Nephron progenitor cell (in vitro differentiated cells): Measurements from ENCODE around the gene KIF3A.

ENCODE experiments used
- DNase-seq: peaks from one replicate; pipeline ENCODE4 v3.0.0; 2021
- H3K27ac Mint-ChIP-seq: 2 replicates; pipeline ENCODE4 v1.8.0; 2021; ENCODE audit warnings: mild to moderate bottlenecking, moderate library complexity, mixed read lengths
- H3K27me3 Mint-ChIP-seq: 2 replicates; pipeline ENCODE4 v1.8.0; 2021; ENCODE audit warnings: mild to moderate bottlenecking, low read depth, mixed read lengths; ENCODE audit not compliant: poor library complexity
- H3K36me3 Mint-ChIP-seq: 2 replicates; pipeline ENCODE4 v1.8.0; 2021; ENCODE audit warnings: low read depth, mixed read lengths
- H3K4me1 Mint-ChIP-seq: 2 replicates; pipeline ENCODE4 v1.8.0; 2021; ENCODE audit warnings: mixed read lengths
- H3K4me3 Mint-ChIP-seq: 2 replicates; pipeline ENCODE4 v1.8.0; 2021; ENCODE audit warnings: mild to moderate bottlenecking, moderate library complexity, mixed read lengths
- H3K9me3 Mint-ChIP-seq: 2 replicates; pipeline ENCODE4 v1.8.0; 2021; ENCODE audit warnings: mild to moderate bottlenecking, moderate library complexity, mixed read lengths
- TF ChIP-seq, protein P1 (sequence below): fragments of 200-600 bp; sonication (generic); IDR thresholded peaks from 2 replicates; pipeline ENCODE4 v1.5.0; 2021; ENCODE audit warnings: antibody characterized with exemption

The KIF3A gene

GRCh38 chr5:132677191-132677590 lies 60.2 kb downstream of the KIF3A start:
- no peak for DNase-seq
- no peaks in the 10 kb centered on the region for H3K9me3 Mint-ChIP-seq
- H3K36me3 Mint-ChIP-seq, result no peaks in the 10 kb centered on the region
- peaks cover 15% of the 10 kb centered on the region for H3K27me3 Mint-ChIP-seq
- TF ChIP-seq, protein P1, sequence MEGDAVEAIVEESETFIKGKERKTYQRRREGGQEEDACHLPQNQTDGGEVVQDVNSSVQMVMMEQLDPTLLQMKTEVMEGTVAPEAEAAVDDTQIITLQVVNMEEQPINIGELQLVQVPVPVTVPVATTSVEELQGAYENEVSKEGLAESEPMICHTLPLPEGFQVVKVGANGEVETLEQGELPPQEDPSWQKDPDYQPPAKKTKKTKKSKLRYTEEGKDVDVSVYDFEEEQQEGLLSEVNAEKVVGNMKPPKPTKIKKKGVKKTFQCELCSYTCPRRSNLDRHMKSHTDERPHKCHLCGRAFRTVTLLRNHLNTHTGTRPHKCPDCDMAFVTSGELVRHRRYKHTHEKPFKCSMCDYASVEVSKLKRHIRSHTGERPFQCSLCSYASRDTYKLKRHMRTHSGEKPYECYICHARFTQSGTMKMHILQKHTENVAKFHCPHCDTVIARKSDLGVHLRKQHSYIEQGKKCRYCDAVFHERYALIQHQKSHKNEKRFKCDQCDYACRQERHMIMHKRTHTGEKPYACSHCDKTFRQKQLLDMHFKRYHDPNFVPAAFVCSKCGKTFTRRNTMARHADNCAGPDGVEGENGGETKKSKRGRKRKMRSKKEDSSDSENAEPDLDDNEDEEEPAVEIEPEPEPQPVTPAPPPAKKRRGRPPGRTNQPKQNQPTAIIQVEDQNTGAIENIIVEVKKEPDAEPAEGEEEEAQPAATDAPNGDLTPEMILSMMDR, result no peak
- H3K4me3 Mint-ChIP-seq, result no peak overlapping the region
- no peak overlapping the region for H3K27ac Mint-ChIP-seq
- H3K4me1 Mint-ChIP-seq, result peaks cover 4% of the 10 kb centered on the region

DNA sequence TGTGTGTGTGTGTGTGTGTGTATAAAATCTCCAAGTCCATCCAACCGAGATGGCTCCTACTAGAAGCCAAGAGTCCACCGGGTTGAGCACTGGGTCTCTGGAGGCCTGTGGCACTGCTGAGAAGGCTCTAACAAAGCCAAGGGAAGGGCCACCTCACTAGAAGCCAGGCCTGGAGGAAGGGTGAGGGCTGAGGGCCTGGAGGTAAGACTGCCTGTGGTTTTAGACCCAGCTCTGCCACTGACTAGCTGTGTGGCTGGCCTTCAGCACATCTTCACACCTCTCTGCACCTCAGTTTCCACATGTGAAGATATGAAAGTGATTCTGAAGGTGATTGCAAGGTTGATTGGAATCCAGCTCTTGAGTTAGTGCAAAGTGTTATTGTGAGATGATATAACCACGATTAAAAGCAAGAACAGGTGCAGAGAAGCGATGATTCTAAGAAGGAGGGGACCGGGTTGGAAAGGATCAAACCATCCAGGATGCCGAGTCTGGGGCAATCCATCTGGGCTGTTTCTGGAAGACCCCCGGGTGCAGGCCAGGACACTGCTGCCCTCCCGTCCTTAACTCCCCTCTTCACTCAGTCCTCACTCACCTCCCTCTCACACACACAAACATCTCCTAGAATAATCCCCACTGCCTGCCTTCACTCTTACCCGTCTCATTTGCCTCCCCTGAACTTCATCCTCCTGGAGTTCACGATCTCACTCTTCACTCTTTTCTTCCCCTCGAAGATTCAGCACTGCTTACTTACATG lies 61.2 kb downstream of the KIF3A start:
- no peak for DNase-seq
- Mint-ChIP-seq H3K4me3 (no peak overlapping the region), H3K36me3 (no peaks in the 10 kb centered on the region), H3K9me3 (no peaks in the 10 kb centered on the region), H3K27ac (no peak overlapping the region), H3K4me1 (peaks cover 4% of the 10 kb centered on the region), H3K27me3 (peaks cover 11% of the 10 kb centered on the region)
- TF ChIP-seq, protein P1, result no peak

DNA sequence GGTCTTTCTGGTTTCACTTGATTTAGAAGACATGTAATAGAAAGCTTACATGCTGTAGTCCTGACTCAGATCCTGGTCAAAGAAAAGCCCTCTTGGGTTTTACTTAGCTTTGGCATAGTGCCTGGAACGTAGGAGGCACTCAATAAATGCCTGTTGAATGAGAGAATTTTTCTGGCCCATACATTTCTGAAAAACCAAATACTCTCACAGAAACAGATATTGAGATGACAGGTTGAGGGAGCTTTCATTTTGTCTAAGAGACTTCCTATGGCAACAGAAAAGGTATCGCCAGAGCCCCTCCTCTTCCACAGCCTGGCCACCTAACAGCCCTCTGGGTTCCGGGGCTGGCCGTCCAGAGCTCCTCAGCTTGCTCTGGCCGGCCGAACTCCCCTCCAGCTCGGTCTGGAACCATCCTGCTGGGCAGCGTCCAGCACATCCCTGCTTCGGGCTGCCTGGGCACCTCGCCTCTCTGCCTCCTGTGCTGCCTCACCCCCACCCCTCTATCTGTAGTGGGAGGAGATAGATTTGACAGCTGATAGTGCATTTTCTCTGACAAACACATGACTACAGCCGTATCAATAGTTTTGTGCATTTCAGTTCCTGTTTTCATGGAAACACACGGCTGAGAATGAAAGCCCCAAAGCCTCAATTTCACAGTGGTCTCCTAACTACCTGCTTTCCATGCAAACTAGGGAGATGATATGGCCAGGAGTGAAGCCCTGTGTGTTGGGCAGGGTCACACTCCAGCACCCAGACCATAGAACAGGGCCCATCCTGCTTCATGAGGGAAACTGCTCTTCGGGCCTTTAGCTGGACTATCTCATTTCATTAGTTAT lies 62.5 kb downstream of the KIF3A start:
- H3K27me3 Mint-ChIP-seq, result peaks cover 10% of the 10 kb centered on the region
- H3K4me3 Mint-ChIP-seq, result no peak overlapping the region
- H3K4me1 Mint-ChIP-seq, result peaks cover 4% of the 10 kb centered on the region
- H3K36me3 Mint-ChIP-seq, result no peaks in the 10 kb centered on the region
- H3K9me3 Mint-ChIP-seq, result no peaks in the 10 kb centered on the region
- DNase-seq, result no peak
- TF ChIP-seq, protein P1, result no peak
- H3K27ac Mint-ChIP-seq, result no peak overlapping the region

GRCh38 chr5:132673939-132674630 lies 63.3 kb downstream of the KIF3A start, which contains the start of gene IL4:
IL4 (plus strand) TSS chr5:132673989; CDS start chr5:132674051, 62 bp downstream.
- DNase-seq, result no peak
- Mint-ChIP-seq H3K36me3 (no peaks in the 10 kb centered on the region), H3K27ac (no peak within 1 kb of the TSS), H3K9me3 (no peaks in the 10 kb centered on the region), H3K27me3 (peaks cover 10% of the 10 kb centered on the region), H3K4me3 (no peak within 1 kb of the TSS), H3K4me1 (peaks cover 4% of the 10 kb centered on the region)
- TF ChIP-seq, protein P1, result no peak

DNA sequence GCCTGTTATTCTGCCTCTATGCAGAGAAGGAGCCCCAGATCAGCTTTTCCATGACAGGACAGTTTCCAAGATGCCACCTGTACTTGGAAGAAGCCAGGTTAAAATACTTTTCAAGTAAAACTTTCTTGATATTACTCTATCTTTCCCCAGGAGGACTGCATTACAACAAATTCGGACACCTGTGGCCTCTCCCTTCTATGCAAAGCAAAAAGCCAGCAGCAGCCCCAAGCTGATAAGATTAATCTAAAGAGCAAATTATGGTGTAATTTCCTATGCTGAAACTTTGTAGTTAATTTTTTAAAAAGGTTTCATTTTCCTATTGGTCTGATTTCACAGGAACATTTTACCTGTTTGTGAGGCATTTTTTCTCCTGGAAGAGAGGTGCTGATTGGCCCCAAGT lies 63.9 kb downstream of the KIF3A start:
- H3K4me1 Mint-ChIP-seq, result peaks cover 4% of the 10 kb centered on the region
- H3K27me3 Mint-ChIP-seq, result peaks cover 16% of the 10 kb centered on the region
- no peak overlapping the region for H3K4me3 Mint-ChIP-seq
- H3K36me3 Mint-ChIP-seq, result no peaks in the 10 kb centered on the region
- H3K9me3 Mint-ChIP-seq, result no peaks in the 10 kb centered on the region
- no peak for DNase-seq
- H3K27ac Mint-ChIP-seq, result no peak overlapping the region
- TF ChIP-seq, protein P1, result no peak
